ENCODE results near the gene YIPF2.

DNA sequence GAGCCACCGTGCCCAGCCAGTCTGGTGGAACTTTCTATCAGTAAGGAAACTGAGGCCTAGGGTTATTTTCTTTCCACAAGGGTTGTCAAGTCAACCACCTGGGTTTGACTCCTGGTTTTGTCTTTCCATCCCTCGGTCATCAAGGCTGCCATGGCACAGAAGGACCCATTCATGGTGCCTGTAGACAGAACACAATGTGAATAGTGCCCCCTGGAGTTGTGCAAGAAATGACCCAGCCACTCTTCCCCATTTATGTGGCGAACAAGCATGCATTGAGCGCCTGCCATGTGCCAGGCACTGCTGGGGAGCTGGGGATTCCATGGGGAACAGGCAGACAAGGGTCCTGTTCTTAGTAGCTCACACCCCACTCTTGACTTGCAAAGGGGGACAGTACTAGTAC lies 36.5 kb upstream of the YIPF2 start:
- no peak for TF ChIP-seq CTCF (IDR thresholded peaks at IDR 0.05; ENCODE audit: insufficient read depth, low read depth, low read length)
- TF ChIP-seq EZH2 (IDR thresholded peaks at IDR 0.05; ENCODE audit: insufficient read depth, low read length): no peak

Measured in astrocyte (in vitro differentiated cells and primary cell).